Measurements from ENCODE around the gene TNK2. TPM values are rescaled to one million over a fixed set of nuclear protein-coding genes. Genes with fewer than 3 reads are reported as not detected.

The TNK2 gene
- total RNA-seq, 2 experiments from 2014 or later, result 43.6 to 92.1 TPM

GRCh38 chr3:195856410-195857084 is 51.8 kb downstream of the TNK2 start:
- ChIA-PET POLR2A (interaction anchor here (0.6 to 1.1 kb wide), 2 partner anchors 255 to 307 kb away, joined by 3 to 4 read pairs; no protein-coding TSS in a partner anchor), CTCF (ENCODE audit: unreplicated experiment) (no interaction called here)
- H3K27ac ChIP-seq (ENCODE audit: low read depth, low read length, poor library complexity, severe bottlenecking), result no peak overlapping the region
- BruUV-seq (replicated peaks), result no TSS peak
- H2AFZ ChIP-seq (ENCODE audit: low read length), result no peak overlapping the region
- no peak for TF ChIP-seq EZH2phosphoT487 (IDR thresholded peaks at IDR 0.05; ENCODE audit: borderline replicate concordance, low read depth, low read length)
- no peak for TF ChIP-seq CTCF (conservative IDR thresholded peaks at IDR 0.05; ENCODE audit: low read length)
- no peaks in the 10 kb centered on the region for H3K4me1 ChIP-seq (ENCODE audit: insufficient read depth, low read length, poor library complexity, severe bottlenecking)
- intact Hi-C loops (cut with micrococcal nuclease; ENCODE audit: unreplicated experiment), result loop anchor here (10.0 kb wide), 1 partner anchor 232 kb away; no protein-coding TSS in a partner anchor
- no peaks in the 10 kb centered on the region for H3K9me3 ChIP-seq (ENCODE audit: low read length)
- DNase-seq (ENCODE audit: low spot score), result no peak
- H4K20me1 ChIP-seq (ENCODE audit: insufficient read depth, low read length), result no peaks in the 10 kb centered on the region
- H3K4me3 ChIP-seq (ENCODE audit: low read depth, low read length, poor library complexity, severe bottlenecking), result no peak overlapping the region
- H3K79me2 ChIP-seq (ENCODE audit: insufficient read depth, low read depth, low read length), result no peaks in the 10 kb centered on the region
- H3K4me2 ChIP-seq (ENCODE audit: low read length), result no peak overlapping the region
- H3K9me2 ChIP-seq (ENCODE audit: insufficient read depth, low read length), result no peaks in the 10 kb centered on the region
- H3K36me3 ChIP-seq (ENCODE audit: insufficient read depth, low read length), result no peaks in the 10 kb centered on the region

- H3K36me3 ChIP-seq (ENCODE audit: insufficient read depth, low read length), result no peaks in the 10 kb centered on the region
- no peaks in the 10 kb centered on the region for H3K9me3 ChIP-seq (ENCODE audit: low read length)
- H3K4me3 ChIP-seq (ENCODE audit: low read depth, low read length, poor library complexity, severe bottlenecking), result no peak overlapping the region
- ChIA-PET CTCF (ENCODE audit: unreplicated experiment) (no interaction called here), POLR2A (interaction anchor here (0.5 to 1.1 kb wide), 3 partner anchors 29 to 306 kb away, joined by 3 to 4 read pairs (median 4); no protein-coding TSS in a partner anchor)
- peak; percentile 25 for DNase-seq (ENCODE audit: low spot score)
- H3K9me2 ChIP-seq (ENCODE audit: insufficient read depth, low read length), result no peaks in the 10 kb centered on the region
- BruUV-seq (replicated peaks), result no TSS peak
- H4K20me1 ChIP-seq (ENCODE audit: insufficient read depth, low read length), result no peaks in the 10 kb centered on the region
- H2AFZ ChIP-seq (ENCODE audit: low read length), result no peak overlapping the region
- intact Hi-C loops (cut with micrococcal nuclease; ENCODE audit: unreplicated experiment), result loop anchor here (10.0 kb wide), 1 partner anchor 231 kb away; no protein-coding TSS in a partner anchor
- H3K4me1 ChIP-seq (ENCODE audit: insufficient read depth, low read length, poor library complexity, severe bottlenecking), result no peaks in the 10 kb centered on the region
- H3K27ac ChIP-seq (ENCODE audit: low read depth, low read length, poor library complexity, severe bottlenecking), result no peak overlapping the region
- no peak overlapping the region for H3K4me2 ChIP-seq (ENCODE audit: low read length)
- no peaks in the 10 kb centered on the region for H3K79me2 ChIP-seq (ENCODE audit: insufficient read depth, low read depth, low read length)
- TF ChIP-seq EZH2phosphoT487 (IDR thresholded peaks at IDR 0.05; ENCODE audit: borderline replicate concordance, low read depth, low read length), result no peak
- TF ChIP-seq CTCF (conservative IDR thresholded peaks at IDR 0.05; ENCODE audit: low read length), result peak; percentile 70
These were observed 52.6 kb downstream of the TNK2 start for GRCh38 chr3:195855471-195856409.

Data from OCI-LY7 (cell line).